Dedifferentiated amniotic fluid mesenchymal stem cell (primary cell): ENCODE data around the gene TNNT3.
A peak's percentile ranks its signal among the peaks of the same experiment; 100 is the strongest.
"Not testable (repeated sequence)": the region's sequence is repeated elsewhere in the genome, so short reads cannot be mapped to it uniquely, and the experiment has no call there.

ENCODE experiments used
- DNase-seq: peaks from one replicate; pipeline ENCODE4 v3.0.0-alpha.2; 2016; ENCODE audit errors: extremely low spot score

Gene TNNT3

DNA sequence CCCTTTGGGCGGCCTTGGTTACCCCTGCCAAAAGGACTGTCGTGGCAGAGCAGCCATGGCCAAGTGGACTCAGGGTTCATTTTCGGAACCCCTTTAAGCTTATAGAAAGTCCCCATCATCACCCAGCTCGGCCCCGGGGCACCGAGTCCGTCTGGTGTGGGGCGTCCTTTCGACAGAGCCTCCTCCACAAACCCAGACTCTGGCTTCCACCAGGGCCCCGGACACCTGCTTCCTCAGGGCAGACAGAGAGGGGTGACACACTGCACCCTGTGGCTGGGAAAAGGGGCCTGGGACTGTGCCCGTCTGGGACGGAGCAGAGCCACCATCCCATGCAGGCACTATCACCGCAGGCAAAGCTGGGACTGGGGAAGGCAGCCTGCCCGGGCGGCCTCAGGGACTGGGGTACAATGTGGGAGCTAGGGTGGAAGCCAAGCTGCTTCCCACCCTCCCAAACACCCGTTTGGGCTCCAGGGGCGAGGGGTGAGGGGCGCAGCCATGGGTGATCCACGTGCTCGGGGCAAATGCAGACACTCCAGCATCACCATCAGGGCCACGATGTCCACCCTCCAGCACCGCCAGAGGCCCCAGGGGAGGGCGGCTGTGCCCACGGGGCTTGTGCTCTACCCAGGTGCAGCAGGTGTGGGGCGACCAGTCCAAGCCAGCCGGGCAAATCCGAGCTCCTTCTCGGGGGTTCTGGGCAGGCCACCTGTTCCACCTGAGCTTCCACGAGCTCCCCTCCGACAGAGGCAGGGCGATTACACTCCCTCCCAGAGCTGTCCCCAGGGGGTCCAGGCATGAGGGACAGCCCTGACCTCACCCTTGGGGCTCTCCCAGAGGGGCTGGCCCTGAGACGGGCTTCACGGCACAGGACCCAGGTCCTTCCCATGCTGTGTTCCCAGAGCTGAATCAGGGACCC, 15.9 kb downstream of the TNNT3 start:
- DNase-seq = no peak

DNA sequence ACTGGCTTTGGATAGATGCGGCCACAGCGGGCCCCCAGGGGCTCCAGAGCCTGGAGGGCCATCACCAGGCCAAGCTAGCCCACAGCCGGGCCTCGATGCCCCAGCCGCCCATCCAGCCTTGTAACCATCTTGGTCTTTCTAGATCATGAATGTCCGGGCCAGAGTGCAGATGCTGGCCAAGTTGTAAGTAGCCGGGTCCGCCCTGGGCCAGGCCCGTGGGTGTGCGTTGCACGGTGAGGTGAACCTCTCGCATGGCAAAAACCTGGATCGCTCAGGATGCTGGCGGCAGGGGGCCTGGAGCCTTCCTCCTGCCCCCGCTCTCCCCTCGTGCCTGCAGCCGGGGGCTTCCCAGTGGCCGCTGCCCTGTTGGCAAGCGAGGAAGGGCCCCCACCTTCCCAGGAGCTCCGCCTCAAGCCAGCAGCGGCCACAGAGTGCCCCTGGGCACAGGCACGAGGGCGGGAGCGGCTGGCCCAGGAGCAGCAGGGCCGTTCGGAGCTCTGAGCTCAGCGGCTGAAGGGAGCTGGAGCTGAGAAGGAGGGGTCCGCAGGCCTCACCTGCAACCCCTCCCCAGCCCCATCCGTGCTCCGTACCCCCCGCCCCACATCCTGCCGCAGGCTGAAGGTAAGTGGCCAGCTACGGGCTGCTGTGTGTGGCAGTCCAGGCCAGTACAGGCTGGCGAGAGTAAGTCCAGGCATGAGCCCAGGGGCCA, 16.7 kb downstream of the TNNT3 start:
- DNase-seq = no peak

DNA sequence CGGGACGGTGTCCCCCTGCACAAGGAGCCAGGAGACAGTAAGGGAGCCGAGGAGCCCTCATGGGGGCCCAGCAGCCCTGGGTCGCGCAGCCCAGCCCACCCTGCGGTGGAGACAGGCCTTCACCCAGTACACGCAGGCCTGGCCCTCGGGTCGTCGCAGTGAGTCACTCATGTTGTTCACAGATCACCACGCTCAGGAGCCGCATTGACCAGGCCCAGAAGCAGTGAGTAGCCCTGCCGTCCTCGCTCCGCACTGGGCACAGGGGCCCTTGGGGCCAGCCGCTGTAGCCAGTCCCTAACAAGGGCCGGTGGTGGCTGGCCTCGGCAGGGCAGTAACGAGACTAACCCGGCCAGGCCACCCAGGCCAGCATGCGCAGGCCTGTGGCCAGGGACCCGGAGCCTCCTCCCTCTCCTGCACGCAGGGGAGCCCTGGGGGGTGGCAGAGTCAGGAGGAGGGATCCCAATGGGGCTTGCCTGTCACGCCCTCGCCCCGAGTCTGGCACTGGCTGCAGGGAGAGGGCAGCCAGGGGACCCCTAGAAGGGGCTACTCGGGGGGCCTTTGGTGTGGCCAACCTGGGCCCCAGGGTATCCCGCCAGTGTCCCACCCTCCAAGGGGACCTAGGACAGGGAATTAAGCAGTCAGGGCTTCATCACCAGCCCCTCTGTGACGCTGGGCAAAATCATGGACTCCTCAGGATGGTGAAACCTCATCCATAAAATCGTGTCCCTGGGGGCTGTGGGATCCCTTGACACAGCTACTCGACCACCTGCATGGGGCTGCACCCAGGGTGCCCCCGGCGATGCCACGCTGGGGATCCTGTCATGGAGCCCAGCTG, 17.5 kb downstream of the TNNT3 start:
- no peak for DNase-seq

DNA sequence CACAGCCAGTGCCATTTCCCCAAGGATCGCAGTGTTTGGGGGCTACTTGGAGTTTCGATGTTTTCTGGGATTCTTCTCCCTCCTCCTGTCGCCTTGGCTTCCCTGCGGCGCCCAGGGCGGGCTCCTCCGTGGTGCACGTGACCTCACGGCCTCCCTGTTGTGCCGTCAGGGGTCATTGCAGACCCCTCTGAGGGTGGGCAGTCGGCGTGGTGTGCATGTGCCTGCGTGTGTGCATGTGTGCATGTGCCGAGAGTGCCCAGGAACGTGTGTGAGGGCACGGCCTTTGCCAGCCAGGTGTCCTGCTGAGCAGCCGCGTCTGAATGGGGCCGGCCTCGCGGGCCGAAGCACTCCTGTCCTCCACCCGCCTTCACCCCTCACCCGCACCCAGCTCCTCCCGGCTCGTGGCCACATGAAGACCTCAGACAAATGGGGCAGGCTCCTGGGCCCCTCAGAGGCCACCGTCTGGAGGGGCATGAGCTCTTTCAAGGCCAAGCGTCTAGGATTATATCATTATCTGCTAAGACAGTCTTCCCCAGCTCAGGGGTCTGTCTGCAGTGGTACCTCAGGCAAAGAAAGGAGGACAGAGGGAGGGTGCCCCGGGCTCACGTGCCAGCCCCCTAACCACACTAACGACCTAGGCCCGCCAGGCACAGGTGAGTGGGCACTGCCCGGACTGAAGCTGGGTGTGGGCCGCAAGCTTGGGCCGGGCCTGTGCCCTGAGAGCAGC, 18.3 kb downstream of the TNNT3 start:
- no peak for DNase-seq

DNA sequence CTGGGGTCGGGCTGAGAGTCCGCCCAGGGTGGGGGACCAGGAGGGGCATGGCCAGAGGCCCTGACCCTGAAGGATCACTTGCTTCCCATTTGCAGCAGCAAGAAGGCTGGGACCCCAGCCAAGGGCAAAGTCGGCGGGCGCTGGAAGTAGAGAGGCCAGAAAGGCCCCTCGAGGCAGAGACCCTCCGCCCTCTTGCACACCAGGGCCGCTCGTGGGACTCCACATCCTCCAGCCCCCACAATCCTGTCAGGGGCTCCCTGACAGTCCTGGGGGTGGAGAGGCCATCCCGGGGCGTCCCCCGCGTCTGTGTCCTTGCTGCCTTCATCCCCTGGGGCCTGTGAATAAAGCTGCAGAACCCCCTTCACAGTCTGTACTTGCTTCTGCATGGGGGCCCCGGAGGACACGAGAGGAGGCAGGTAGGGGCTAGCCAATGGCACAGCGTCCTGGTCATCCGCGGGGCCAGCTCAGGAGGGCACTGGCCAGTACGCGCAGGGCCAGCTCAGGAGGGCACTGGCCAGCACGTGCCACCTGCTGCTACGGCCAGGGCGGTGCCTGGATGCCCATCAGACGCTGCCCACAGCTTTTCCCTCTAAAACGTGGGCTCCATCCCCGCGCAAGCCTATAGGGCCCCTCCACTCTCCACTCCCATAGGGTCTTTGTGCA, 19.0 kb downstream of the TNNT3 start:
- no peak for DNase-seq

DNA sequence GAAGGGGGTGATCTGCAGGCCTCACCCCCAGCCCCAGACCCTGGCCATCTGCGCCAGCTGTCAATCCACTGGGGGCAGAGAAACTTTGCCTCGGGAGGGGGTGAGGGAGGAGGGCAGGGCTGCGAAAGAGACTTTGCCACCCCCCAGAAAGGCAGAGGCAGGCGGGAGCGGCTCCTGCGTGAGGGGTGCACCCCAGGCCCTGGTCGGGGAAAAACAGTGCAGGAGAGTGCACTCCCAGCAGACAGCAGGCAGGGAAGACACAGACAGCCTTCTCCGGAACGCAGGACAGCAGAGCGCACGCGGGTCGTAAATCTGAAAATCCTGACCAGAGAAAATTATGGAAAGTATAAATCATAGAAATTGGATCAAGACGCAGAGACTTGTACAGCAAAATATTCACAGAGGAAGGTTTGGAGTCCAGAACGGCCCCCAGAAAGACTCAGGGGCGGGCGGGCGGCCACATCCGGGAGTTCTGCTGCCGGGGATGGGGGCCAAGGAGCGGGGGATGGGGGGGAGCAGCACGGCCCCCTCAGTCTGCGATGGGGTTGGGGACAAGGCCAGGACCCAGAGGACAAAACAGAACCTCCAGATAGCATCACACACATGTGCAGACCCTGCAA, 19.6 kb downstream of the TNNT3 start:
- DNase-seq = no peak

DNA sequence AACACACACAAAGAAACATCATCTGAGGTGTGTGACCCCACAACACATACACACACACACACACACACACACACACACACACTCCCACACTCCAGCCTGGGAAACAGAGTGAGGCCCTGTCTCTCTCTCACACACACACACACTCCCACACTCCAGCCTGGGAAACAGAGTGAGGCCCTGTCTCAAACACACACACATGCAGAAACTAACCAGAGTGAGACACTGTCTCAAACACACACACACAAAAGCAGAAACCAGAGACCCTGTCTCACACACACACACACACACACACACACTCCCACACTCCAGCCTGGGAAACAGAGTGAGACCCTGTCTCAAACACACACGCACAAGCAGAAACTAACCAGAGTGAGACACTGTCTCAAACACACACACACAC, 20.3 kb downstream of the TNNT3 start:
- not testable (repeated sequence) for DNase-seq

DNA sequence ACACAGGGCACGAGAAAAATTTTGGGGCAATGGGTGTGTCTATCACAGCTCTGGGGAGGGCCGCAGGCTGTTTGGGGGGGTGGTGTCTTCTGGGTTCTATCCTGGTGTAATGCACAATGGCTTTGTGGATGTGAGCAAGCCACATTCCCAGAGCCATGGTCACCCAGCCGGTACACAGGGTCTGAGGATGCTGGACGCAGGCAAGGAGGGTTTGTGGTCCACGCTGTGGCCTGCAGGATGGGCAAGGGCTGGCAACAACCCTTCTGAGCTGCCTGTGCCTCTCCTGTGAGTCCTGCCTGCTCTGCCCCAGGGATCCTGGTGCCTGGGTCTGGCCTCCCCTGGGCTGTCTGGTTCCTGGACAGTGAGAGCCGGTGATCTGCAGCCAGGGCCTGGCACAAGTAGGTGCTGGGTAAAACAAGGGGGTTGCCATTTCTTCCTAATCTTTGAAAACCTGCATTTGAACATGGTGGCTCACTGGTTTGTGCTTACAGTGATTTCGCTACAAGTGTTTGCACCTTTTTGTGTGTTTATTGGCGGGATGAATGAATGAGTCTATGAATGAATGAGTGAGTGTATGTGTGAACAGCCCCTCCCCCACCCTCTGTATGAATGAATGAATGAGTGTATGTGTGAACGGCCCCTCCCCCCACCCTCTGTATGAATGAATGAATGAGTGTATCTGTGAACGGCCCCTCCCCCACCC, 23.2 kb downstream of the TNNT3 start:
- no peak for DNase-seq

DNA sequence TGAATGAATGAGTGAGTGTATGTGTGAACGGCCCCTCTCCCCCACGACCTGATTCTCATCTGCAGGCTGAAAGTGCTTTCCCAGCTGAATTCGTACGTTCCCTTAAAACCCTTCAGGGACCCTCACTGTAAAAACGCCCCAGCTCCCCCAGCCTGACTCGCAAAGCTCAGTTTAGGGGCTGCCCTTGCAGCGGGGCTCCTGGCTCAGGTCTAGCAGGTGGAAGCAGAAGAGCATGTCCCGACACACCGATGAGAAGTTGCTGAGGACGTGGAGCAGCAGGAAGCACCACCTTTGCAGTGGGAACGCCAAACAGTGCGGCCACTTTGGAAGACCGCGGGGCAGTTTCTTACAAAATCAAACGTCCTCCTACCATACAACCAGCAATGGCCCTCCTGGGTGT, 24.1 kb downstream of the TNNT3 start:
- no peak for DNase-seq

DNA sequence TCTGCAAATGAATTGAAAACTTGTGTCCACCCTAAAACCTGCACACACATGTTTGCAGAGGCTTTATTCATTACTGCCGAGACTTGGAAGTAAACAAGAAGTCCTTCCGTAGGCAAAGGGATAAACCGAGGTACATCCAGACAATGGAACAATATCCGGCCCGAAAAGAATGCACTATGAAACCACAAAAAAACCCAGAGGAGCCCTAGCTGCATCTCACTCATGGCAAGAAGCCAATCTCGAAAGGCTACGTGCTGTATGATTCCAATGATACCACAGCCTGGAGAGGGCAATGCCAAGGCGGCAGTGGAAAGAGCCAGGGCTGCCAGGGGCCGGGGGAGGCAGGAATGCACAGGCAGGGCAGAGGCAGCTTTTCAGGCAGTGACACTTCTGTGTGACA, 24.5 kb downstream of the TNNT3 start:
- peak; percentile 40 for DNase-seq

DNA sequence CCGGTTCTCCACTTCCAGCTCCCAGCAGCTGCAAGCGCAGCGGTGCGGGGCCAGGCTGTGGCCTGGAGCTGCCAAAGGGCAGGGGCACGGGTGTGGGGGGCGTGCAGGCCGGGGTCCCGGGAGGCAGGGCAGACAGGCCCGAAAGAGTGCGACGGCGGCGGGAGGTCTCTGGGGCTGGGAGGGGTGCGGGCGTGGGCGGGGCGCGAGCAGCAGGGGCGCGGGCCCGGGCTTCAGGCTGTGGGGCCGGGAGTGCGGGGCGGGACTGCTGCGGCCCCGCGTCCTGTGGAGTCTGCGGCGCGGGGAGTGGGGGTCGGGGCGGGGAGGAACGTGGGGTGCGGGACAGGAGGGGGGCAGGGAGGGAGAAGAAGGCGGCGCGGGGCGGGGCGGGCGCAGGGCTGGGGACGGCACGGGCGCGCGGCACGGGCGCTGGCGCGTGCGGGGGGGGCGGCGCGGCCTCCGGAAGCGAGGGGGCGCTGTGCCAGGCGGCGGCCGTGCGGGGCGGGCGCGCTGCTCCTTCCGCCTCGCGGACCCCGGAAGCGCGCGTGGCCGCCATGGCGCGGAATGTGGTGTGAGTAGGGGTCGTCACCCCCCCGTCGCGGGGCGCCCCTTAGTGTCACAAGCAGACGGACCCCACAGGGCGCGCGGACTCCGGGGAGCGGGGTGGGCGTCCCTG, 27.4 kb downstream of the TNNT3 start, which contains the start of gene MRPL23:
TSS of gene MRPL23 (plus strand) at position 521 of the 673 bp plus-strand sequence. CDS start at position 552, 31 bp downstream.
- no peak for DNase-seq

DNA sequence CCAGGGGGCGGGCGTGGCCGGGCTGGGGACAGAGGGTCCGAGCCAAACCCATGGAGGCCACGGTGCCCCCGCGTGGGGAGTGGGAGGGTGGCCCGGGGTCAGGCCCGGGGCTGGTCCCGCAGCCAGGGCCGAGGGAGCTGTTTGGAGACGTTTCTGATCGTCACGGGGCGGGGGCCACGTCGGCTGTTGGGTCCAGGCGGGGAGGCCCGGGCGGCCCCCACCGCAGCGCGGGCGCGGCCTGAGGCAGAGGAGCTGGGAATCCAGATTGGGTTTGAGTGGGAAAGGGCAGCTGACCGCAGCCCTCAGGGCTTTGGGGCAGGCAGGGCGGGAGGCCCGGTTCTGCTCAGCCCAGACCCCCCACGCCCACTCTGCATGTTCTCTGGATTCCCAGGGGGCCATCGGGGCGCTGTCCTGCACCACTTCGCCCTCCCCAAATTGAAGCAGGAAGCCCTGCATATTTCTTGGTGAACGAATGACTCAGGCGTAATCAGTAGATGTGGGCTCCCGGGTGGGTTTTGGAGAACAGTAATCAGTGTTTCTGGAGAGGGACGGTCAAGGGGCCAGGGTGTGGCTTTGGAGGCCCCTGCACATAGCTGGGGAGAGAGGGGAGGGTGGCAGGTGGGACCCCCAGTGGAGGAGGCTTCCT, 28.2 kb downstream of the TNNT3 start:
- no peak for DNase-seq

DNA sequence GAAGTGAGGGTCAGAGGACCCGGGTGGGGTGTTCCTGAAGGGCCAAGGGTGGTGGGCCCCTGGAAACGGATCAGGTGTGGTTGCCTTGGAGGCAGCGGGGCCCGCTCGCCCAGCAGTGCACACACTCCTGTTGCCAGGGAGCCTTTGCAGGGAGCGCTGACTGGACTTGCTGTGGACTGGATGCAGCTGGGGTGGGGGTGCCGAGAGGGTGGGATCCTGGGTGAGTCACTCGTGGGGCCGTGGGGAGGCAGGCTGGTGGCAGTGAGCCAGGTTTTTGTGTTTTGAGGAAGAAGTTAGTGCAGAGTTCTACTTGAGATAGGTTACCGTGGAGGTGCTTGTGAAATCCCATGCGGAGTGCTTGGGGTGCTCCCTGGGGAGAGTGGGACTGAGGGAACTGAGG, 28.9 kb downstream of the TNNT3 start:
- no peak for DNase-seq

DNA sequence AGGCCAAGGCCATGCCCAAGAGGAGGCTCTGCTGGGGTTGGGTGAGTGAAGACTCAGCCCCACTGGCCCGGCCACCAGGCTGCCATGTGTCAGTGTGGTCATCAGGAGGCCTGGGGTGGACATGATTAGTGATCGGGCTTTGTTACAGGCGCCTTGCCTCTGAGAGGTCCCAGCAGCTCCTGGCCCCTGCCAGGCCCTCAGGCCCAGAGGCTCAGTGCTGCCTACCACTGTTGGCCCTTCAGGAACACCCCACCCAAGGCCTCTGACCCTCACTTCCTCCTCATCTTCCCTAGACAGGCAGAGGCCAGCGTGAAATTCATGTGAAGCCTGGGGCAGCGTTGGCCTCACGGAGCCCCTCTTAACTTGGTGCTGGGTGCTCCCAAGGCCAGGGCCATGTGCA, 29.8 kb downstream of the TNNT3 start:
- no peak for DNase-seq

DNA sequence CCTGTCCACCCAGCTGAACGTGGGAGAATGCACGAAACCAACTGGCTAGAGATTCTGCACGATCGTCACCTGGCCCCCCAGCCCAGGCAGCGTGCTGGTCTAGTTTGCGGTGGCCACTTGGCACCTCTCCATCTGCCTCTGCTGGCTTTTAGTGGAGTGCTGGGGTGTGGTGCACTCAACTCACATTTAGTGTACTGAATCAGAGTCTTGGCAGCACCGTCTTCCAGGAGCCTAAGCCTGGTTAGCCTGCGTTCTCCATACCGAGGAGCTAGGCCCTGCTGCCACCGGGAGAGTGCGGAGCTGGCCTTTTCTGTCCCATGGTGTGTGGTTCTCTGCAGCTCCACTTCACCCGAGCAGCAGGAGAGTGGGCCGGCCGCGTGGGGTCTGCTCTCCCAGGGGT, 30.4 kb downstream of the TNNT3 start:
- DNase-seq = no peak

DNA sequence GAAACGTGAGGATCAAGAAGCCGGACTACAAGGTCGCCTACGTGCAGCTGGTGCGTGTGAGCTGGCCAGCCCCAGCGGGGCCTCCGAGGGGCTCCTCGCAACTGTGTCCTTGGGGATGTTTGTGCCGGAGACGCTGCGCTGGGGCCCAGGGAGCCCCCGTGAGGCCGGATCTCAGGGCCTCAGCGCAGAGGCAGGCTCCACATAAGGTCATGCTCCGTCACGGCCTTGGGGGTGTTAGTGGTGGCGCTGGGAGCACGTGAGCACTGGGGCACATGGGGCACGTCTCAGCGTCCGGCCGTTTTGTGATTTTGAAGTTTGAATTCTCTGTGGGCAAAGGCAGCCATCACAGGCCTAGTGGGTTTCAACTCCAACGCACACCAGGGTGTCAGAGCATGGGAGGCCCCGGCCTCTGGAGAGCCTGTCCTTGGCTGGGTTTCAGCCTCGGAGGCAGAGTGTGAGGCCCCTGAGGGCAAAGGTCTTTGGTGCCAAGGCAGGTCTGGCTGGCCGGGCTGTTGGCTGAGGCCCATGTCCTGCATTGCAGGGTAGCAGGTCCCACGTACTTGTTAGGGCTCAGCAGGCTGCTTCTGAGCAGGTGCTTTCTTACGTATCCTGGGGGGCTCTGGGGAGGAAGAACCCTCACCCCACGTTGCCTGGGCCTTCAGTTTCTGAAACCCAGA, 33.4 kb downstream of the TNNT3 start:
- no peak for DNase-seq

DNA sequence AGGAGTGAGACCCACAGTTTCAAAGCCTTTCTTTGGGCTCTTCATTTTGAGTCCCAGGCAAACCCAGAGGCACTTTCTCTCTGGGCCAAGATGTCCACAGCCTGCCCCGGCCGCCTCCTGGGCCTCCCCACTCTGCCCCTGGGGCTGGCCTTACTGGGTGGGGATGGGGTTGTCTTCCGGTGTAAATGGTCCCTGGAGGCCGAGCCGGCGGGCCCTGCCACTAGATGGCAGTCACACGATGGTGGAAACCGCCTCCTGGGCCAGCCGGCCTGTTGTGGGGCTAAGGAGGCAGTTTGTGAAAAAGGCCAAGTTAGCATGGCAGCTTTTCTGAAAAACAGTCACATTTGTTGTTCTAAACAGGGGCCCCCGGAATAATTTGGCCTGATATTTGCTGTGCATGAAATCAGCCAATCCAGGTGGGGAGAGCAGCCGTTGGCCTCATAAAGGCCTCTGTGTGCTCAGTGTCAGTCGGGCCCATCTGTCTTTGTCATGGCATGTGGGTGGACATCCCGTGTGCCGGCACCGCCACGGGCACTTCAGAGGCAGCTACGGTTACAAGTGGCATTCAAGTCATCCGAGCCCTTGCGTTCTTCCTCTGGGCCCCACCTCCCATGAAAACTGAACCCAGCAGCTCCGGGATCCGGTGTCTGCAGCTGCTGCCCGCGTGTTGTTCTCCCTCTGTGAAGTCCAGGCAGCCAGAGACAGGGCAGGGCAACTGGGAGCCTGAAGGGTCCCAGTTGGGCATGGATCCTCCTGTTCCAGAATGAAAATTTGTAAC, 34.2 kb downstream of the TNNT3 start:
- DNase-seq = no peak
